Mesodermal cell (in vitro differentiated cells): ENCODE measurements around the gene AREL1.

ENCODE experiments used
- H3K27ac ChIP-seq: 2 replicates; pipeline ENCODE4 v1.7.0; 2013; ENCODE audit warnings: mild to moderate bottlenecking, low read depth, low read length, moderate library complexity; ENCODE audit not compliant: severe bottlenecking
- H3K36me3 ChIP-seq: 2 replicates; pipeline ENCODE4 v1.7.1; 2013; ENCODE audit warnings: mild to moderate bottlenecking, low read length, moderate library complexity; ENCODE audit not compliant: control insufficient read depth, insufficient read depth
- H3K4me1 ChIP-seq: one replicate; pipeline ENCODE4 v1.7.1; 2013; ENCODE audit warnings: mild to moderate bottlenecking, low read length; ENCODE audit not compliant: insufficient read depth, control insufficient read depth, poor library complexity, severe bottlenecking
- H3K4me3 ChIP-seq: 2 replicates; pipeline ENCODE4 v1.7.0; 2013; ENCODE audit warnings: low read length, control low read depth, mild to moderate bottlenecking; ENCODE audit not compliant: insufficient read depth, poor library complexity, severe bottlenecking; ENCODE audit errors: extremely low read depth
- H3K9me3 ChIP-seq: 2 replicates; pipeline ENCODE4 v1.7.1; 2013; ENCODE audit warnings: mild to moderate bottlenecking, low read length, moderate library complexity; ENCODE audit not compliant: control insufficient read depth
- WGBS, 2 experiments: methylation state at CpG; one replicate each; pipeline ENCODE4 v1.1.5; 2013; ENCODE audit warnings: missing lambda C conversion rate in 2 of 2; ENCODE audit not compliant: insufficient coverage in 2 of 2; 5-methylcytosine and 5-hydroxymethylcytosine counted together

Gene AREL1

GRCh38 chr14:74698465-74698864 is 14.4 kb downstream of the AREL1 start:
- Histone ChIP-seq H3K4me3 (no peak overlapping the region), H3K4me1 (no peaks in the 10 kb centered on the region), H3K9me3 (peaks cover 16% of the 10 kb centered on the region), H3K27ac (no peak overlapping the region), H3K36me3 (peaks cover 58% of the 10 kb centered on the region)
- WGBS, 2 experiments, result 97 to 100% methylated on average over 2 to 3 of the region's 4 CpGs

GRCh38 chr14:74697976-74698375 is 14.9 kb downstream of the AREL1 start:
- Histone ChIP-seq H3K27ac (no peak overlapping the region), H3K36me3 (peaks cover 59% of the 10 kb centered on the region), H3K4me1 (no peaks in the 10 kb centered on the region), H3K4me3 (no peak overlapping the region), H3K9me3 (peaks cover 11% of the 10 kb centered on the region)
- 100% methylated on average over 2 of the region's 2 CpGs for WGBS, 2 experiments

GRCh38 chr14:74697543-74697942 is 15.3 kb downstream of the AREL1 start:
- no peak overlapping the region for H3K27ac ChIP-seq
- H3K4me1 ChIP-seq, result no peaks in the 10 kb centered on the region
- peaks cover 61% of the 10 kb centered on the region for H3K36me3 ChIP-seq
- no peak overlapping the region for H3K4me3 ChIP-seq
- peaks cover 7% of the 10 kb centered on the region for H3K9me3 ChIP-seq
- 83% methylated on average over 1 of the region's 2 CpGs; no CpG with 5 or more reads in 1 of the 2 experiments for WGBS, 2 experiments

- 90% methylated on average over 1 of the region's 1 CpG; no CpG with 5 or more reads in 1 of the 2 experiments for WGBS, 2 experiments
- no peak overlapping the region for H3K27ac ChIP-seq
- H3K4me3 ChIP-seq, result no peak overlapping the region
- peaks cover 64% of the 10 kb centered on the region for H3K36me3 ChIP-seq
- peaks cover 1% of the 10 kb centered on the region for H3K9me3 ChIP-seq
- H3K4me1 ChIP-seq, result no peaks in the 10 kb centered on the region
Observed at GRCh38 chr14:74697011-74697410, 15.9 kb downstream of the AREL1 start.

- WGBS, 2 experiments, result 97 to 100% methylated on average over 2 of the region's 4 CpGs
- H3K27ac ChIP-seq, result no peak overlapping the region
- H3K9me3 ChIP-seq, result no peaks in the 10 kb centered on the region
- no peaks in the 10 kb centered on the region for H3K4me1 ChIP-seq
- H3K36me3 ChIP-seq, result peaks cover 63% of the 10 kb centered on the region
- H3K4me3 ChIP-seq, result no peak overlapping the region
Observed at GRCh38 chr14:74695406-74695805, 17.5 kb downstream of the AREL1 start.

DNA sequence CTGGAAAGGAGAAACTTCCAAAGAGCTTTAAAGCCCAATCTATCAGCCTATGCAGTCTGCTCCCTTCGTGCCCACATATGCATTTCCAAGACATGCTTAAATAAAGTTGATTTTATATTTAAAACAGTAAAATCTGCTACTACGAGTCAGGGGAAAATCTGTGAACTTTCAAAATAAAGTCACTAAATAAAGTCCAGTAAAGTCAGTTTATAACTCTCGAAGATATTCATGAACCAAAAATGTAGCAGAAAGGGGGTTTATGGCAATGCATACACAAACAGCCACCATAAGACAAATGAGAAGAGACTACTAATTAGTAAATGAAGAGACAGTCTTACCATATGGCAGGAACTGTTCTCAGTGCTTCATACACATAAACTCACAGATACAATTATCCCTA is 19.7 kb downstream of the AREL1 start:
- Histone ChIP-seq H3K27ac (no peak overlapping the region), H3K9me3 (no peaks in the 10 kb centered on the region), H3K36me3 (peaks cover 65% of the 10 kb centered on the region), H3K4me3 (no peak overlapping the region), H3K4me1 (no peaks in the 10 kb centered on the region)
- WGBS, 2 experiments, result no CpG with 5 or more reads among the region's 3 CpGs

- WGBS, 2 experiments, result 100% methylated on average over 1 of the region's 2 CpGs; no CpG with 5 or more reads in 1 of the 2 experiments
- no peak overlapping the region for H3K27ac ChIP-seq
- H3K4me1 ChIP-seq, result no peaks in the 10 kb centered on the region
Observed at GRCh38 chr14:74691456-74691855, 21.4 kb downstream of the AREL1 start.

GRCh38 chr14:74685921-74686678 is 26.8 kb downstream of the AREL1 start:
- 100% methylated on average over 2 of the region's 3 CpGs for whole genome bisulfite sequencing, 2 experiments
- Histone ChIP-seq H3K4me3 (no peak overlapping the region), H3K9me3 (no peaks in the 10 kb centered on the region), H3K36me3 (peaks cover 87% of the 10 kb centered on the region), H3K4me1 (no peaks in the 10 kb centered on the region), H3K27ac (no peak overlapping the region)

More at GRCh38 chr14:74691456-74691855, 21.4 kb downstream of the AREL1 start:
- Histone ChIP-seq H3K9me3 (no peaks in the 10 kb centered on the region), H3K4me3 (no peak overlapping the region), H3K36me3 (peaks cover 56% of the 10 kb centered on the region)

DNA sequence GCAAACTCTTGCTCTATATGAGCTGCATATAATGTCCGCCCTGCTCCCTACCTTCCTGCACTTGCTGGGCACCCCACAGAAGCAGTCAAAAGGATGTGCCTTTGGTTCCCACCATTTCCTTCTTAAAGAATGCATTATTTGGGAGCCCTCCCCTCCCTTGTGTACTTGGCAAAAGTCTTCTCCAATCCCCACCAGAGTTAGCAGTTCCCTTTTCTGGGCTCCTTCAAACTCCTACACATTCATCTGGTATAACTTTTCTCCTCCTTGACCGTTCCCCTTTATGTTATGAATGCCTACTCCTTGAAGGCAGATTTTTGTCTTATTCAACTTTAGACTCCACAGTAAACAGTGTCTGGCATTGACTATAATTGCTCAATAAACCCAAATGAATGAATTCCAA is 27.8 kb downstream of the AREL1 start:
- no peak overlapping the region for H3K27ac ChIP-seq
- no peaks in the 10 kb centered on the region for H3K4me1 ChIP-seq
- H3K9me3 ChIP-seq, result no peaks in the 10 kb centered on the region
- H3K36me3 ChIP-seq, result peaks cover 87% of the 10 kb centered on the region
- H3K4me3 ChIP-seq, result no peak overlapping the region
- WGBS, 2 experiments, result 89 to 94% methylated on average over 2 of the region's 2 CpGs

- H3K4me1 ChIP-seq, result no peaks in the 10 kb centered on the region
- H3K36me3 ChIP-seq, result peaks cover 89% of the 10 kb centered on the region
- no peak overlapping the region for H3K27ac ChIP-seq
- no peaks in the 10 kb centered on the region for H3K9me3 ChIP-seq
- H3K4me3 ChIP-seq, result no peak overlapping the region
- WGBS, 2 experiments, result 90 to 99% methylated on average over 5 to 11 of the region's 12 CpGs
Observed at GRCh38 chr14:74684434-74684833, 28.4 kb downstream of the AREL1 start.

DNA sequence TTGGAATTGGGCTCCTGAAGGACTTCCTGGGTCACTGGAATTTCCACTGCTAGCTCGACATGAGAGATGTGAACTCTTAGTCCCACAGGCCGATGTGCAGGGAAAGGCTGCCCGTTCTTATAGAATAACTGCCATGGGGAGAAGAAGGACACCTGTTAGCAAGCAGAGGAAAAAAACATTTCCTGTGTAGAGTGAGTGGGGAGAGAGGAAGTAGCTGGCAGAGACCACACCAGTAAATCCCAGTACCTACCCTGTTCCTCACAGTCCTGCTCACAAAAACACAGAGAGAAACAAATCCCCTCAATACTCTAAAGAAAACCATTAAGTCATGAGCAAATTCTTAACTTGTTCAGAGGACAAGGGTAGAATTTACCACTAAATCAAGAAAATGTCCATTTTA is 29.5 kb downstream of the AREL1 start:
- H3K4me3 ChIP-seq, result no peak overlapping the region
- no peak overlapping the region for H3K27ac ChIP-seq
- H3K36me3 ChIP-seq, result peaks cover 84% of the 10 kb centered on the region
- H3K9me3 ChIP-seq, result no peaks in the 10 kb centered on the region
- 97% methylated on average over 3 of the region's 3 CpGs for WGBS, 2 experiments
- no peaks in the 10 kb centered on the region for H3K4me1 ChIP-seq
